SHP77 treated with DMSO at 0.1 percent for 48 hours (cell line): ENCODE results near the gene SBF2.
"Not testable (repeated sequence)": the region's sequence is repeated elsewhere in the genome, so short reads cannot be mapped to it uniquely, and the experiment has no call there.

Source experiments
- DNase-seq: peaks from one replicate; lab custom pipeline; 2025; lab: John Stamatoyannopoulos, UW

The SBF2 gene

DNA sequence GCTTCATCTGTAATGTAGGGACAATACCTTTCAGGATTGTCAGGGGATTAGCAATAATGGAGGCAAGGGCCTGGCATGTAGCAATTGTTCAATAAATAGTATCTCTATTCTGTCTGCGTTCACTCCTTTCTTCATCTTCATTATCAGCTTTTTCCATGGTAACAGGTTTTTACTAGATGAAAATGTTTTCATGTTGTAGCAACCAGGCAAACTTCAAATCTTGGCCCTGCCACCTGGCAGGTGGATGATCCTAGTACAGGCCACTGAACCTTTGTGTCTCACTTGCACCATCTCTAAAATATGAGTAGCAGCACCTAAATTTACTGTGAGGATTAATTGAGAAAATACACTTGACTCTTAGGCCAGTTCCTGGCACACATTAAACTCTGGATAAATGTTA is 546.8 kb downstream of the SBF2 start:
- DNase-seq = no peak

DNA sequence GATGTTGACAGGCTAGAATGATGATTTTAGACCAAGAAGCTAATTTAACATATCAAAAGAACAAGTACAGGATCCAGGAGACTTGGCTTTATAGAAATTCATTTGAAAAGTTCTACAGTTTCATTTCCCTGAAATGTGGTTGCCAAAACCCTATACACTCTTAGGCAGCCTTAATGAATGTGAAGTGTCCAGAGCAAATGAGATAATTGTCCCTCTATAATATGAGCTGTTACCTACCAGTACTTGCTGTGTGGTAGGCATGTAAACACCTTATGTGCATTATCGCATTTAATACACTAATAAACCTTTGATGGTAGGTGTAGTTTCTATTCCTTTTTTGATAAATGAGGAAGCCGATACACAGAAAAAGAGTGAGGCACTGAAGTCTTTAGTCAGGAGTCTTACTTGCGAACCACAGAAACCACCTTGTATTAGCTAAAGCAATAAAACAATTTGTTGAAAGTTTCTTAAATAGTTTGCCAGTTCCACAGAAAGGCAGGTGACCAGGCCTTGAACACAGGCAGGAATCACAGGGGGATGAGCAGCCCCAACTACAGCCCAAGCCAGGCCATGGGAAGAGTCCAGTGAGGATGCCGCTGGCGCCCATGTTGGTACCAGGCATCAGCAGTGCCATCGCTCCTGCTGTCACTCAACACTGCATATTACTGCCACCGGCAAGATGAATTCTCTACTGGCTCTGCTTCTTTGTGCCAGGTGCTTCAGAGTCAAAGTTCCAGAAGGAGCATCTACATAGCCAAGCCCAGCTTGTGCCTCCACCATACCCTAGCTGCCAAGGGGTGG is 548.4 kb downstream of the SBF2 start:
- no peak for DNase-seq

DNA sequence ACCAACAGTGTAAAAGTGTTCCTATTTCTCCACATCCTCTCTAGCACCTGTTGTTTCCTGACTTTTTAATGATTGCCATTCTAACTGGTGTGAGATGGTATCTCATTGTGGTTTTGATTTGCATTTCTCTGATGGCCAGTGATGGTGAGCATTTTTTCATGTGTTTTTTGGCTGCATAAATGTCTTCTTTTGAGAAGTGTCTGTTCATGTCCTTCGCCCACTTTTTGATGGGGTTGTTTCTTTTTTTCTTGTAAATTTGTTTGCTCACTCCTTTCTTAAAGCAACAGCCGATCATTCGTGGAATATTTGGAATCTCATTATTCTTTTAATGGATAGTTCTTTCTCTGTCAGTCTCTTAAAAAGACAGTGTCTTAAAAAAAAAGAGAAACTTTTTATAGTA is 550.5 kb downstream of the SBF2 start:
- DNase-seq = not testable (repeated sequence)

DNA sequence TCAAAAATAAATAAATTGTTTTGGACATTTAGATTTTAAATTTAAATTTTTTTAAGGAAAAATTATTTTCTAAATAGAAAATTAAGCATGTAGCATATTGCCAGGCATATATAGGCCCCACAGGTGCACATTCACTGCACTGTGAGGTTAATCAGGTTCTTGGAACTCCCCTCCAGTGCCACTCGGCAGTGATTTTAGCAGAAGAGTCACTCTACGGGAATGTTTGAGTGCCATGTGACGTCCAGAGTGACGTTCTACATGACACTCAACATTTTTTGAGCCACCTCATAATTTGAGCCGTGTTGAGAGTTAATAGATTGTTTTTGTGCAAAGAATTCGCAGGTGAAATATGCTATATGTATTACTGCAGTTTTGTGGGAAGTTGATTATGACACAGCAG is 552.8 kb downstream of the SBF2 start:
- DNase-seq = no peak

DNA sequence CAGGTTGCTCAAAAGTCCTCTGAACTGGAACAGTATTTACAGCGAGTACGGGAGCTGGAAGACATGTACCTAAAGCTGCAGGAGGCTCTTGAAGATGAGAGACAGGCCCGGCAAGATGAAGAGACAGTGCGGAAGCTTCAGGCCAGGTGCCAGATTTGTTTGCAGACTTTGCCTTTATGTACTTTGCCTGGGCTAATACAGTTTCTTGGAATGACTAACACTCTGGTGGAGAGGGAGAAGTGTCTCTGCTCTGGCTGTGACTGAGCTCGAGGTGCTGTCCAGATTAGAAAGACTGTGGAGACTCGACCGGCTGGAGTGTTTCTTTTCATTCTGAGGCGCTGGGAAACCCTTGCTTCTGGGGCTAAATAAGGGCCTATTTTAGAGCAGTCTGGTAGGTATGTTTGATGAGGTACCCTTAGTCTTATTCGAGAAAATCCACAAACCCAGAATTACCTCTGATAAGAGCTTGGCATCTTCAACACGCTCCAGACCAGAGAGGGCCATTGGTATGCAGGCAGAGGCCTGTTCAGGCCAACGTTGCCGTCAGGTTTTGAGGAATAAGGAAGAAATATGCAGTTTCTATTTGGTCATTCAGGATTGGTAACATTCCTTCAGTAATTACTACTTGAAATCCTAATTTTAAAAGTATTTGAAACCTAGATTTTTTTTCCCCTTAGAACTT is 553.7 kb downstream of the SBF2 start:
- DNase-seq = no peak

DNA sequence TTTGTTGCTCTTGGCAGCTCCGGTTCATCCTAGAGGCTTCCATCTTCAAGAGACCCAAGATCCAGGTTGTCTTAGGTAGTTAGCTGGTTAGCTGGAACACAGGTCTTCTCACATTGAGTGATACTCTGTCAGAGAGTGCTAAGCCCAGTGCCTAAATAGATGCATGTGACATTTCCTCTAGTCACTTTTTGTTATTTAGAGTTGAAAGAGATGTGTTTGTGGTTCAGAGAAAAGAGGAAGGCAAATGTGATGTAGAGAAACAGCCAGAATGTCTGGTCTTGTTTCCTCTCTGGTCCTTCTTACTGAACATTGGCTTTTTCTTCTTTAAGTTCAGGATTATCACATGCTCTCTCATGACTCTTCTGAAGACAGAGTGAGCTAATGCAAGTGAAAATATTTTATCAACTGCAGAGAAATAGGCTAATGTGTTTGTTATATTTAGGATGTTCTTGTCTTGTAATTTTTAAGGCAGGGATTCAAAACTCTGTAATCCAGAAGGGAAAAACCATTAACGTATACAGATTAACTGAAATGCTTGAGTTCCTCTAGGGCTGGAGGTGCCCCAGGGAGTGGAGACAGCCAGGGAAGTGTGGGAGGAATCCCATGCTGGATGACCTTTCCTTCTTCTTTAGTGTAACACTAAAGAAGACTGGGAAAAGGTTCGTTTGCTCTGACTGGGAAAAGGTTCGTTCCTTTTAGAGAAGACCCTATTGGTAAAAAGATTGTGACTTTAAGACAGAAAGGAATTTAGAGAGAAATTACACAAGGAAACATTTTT is 554.7 kb downstream of the SBF2 start:
- no peak for DNase-seq

DNA sequence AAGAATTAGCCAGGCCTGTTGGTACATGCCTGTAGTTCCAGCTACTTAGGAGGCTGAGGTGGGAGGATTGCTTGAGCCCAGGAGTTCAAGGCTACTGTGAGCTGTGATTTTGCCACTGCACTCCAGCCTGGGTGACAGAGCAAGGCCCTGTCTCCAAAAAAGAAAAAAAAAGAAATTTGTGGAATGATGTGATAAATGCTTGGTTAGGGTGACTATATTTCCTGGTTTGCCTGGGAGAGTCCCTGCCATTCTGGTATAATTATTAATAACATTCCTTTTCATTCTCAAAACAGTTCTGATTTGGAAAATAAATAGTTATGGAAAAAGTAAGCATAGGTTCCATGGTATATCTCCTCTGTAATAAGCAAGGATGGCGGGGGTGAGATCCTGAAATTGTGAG is 555.3 kb downstream of the SBF2 start:
- no peak for DNase-seq

DNA sequence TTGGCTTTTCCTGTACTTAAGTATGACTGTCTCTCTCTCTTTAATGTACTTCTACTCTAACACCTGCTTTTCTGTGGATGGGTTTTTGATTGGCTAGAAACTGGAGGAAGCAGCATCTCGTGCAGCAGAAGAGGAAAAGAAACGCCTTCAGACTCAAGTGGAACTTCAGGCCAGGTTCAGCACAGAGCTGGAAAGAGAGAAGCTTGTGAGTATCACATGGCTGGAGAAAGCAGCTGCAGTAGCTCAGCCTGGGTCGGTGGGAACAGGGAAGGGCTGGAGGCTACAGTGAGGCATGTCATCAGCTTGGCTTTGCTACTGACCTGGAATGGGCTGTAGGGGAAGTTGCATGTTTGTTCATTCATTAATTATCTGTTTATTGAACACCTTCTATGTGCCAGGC is 555.9 kb downstream of the SBF2 start:
- no peak for DNase-seq

DNA sequence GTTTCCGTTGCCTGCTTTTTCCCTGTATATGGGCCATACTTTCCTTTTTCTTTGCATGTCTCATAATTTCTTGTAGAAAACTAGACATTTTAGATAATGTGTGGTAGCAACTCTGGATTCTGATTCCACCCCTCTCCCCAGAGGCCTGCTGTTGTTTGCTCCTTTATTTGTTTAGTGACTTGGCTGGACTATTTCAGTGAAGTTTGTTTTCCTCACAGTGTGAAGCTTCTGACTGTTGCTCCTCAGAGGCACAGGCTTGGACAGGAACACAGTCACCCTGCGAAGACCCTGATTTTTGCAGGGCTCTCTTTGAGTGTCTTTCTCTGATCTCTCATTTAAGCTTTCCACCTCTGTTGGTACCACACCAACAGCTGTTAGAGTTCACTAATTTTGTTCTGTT is 557.7 kb downstream of the SBF2 start:
- DNase-seq = no peak

DNA sequence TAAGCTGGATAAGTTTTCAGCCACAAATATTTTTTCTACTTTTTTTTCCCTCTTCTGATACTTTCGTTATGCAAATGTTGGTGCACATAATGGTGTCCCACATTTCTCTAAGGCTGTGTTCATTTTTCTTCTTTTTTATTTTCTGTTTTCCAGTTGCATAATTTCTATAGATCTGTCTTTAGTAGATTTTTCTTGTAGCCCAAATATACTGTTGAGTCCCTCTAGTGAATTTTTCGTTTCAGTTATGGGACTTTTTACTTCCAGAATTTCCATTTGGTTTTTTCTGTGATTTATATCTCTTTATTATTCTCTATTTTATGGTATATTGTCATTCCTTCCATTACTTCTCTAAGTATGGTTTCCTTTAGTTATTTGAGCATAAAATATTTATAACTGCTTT is 558.1 kb downstream of the SBF2 start:
- DNase-seq = no peak

DNA sequence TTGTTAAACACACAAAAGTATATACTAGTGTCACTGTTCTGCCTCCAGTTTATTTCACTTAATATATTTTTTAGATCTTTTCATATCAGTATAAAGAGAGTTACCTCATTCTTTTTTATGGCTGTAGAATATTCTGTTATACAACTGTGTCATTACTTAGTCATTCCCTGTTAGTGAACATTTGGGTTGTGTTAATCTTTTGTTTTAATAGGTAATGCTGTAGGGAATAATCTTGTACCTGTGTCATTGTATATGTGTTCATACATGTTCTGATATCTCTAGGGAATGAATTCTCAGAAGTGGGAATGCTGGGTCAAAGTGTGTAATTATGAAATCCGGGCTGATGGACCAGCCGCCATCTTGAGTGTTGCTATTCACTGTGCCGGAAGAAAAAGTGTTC is 558.8 kb downstream of the SBF2 start:
- DNase-seq = no peak

DNA sequence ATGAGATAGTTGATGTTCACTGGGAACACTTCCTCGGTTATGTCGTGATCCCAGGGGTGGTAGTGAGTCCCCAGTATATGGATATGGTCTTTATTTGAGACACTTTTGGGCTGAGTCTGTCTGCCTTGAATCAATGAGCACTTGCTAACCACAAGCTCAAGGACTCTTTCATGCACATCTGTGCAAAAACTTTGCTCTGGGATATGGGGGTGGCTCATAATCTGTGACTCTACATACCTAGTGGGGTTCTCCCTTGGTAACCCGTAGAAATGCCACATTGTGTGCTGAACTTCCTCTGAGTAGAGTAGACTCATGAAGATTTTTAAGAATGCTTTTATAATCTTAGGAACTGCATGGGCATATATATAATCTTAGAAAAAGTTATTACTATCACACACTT is 560.8 kb downstream of the SBF2 start:
- no peak for DNase-seq

DNA sequence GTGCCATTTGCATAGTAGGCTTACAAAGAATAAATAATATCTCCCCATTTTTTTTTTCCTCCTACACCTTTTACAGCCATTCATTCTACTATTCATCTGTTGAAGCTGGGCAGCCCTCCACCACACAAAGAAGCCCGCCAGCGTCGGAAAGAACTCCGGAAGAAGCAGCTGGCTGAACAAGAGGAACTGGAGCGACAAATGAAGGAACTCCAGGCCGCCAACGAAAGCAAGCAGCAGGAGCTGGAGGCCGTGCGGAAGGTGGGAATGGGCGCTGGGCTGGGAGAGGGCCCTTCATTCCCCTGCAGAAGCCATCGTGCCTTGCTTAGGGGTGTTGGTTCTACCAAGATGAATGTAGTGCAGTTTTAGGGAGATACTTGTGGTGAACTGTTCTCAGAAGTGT is 561.6 kb downstream of the SBF2 start:
- DNase-seq = no peak

DNA sequence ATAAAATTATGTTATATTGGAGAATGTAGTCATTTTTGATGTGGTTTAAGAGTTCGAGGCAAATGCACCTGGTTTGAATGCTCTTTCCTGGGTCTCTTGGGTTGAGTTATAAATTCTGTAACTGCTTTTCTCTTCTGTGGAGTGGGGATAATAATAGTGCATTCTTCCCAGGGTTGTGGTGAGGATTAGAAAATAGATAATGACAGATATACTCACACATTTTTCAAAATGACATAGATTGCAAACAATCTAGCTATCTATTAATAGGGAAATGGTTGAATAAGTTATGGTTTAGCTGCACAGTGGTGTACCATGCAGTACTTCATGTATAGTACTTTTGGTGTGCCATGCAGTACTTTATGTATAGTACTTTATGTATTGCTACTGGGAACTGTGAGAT is 562.8 kb downstream of the SBF2 start:
- no peak for DNase-seq
